Hepatocyte (in vitro differentiated cells): ENCODE results near the gene BBS1.

Experiments
- CTCF ChIP-seq: fragments of 200-600 bp; sonication (generic); IDR thresholded peaks from 2 replicates; pipeline ENCODE4 v1.5.1; 2016; ENCODE audit warnings: antibody characterized with exemption, mild to moderate bottlenecking; ENCODE audit not compliant: poor library complexity
- EZH2 ChIP-seq: fragments of 200-600 bp; sonication (generic); IDR thresholded peaks from 2 replicates; pipeline ENCODE4 v1.6.1; 2016; ENCODE audit warnings: antibody characterized with exemption, mild to moderate bottlenecking, borderline replicate concordance

- TF ChIP-seq CTCF (no peak), EZH2 (no peak)
These were observed 45.7 kb downstream of the BBS1 start for GRCh38 chr11:66556086-66556485.
